Suprapubic skin (tissue), 4 donors: ENCODE data around the gene KLRC2. TPM values are rescaled to one million over a fixed set of nuclear protein-coding genes. Genes with fewer than 3 reads are reported as not detected.
"Not testable (repeated sequence)": the region's sequence is repeated elsewhere in the genome, so short reads cannot be mapped to it uniquely, and the experiment has no call there.

Experiments
- DNase-seq, 2 donors: peaks; one replicate each; pipeline ENCODE4 v3.0.0-alpha.2; 2019; ENCODE audit warnings: low spot score in 2 of 2
- H3K27ac ChIP-seq: fragments of 200-600 bp; sonication (generic); one replicate; pipeline ENCODE4 v1.5.1; 2019
- H3K27me3 ChIP-seq: fragments of 200-600 bp; sonication (generic); one replicate; pipeline ENCODE4 v1.5.1; 2019
- H3K36me3 ChIP-seq: fragments of 200-600 bp; sonication (generic); one replicate; pipeline ENCODE4 v1.5.1; 2019
- H3K4me1 ChIP-seq: fragments of 200-600 bp; sonication (generic); one replicate; pipeline ENCODE4 v1.5.1; 2019
- H3K4me3 ChIP-seq: fragments of 200-600 bp; sonication (generic); one replicate; pipeline ENCODE4 v1.5.1; 2019; ENCODE audit warnings: mild to moderate bottlenecking
- H3K9me3 ChIP-seq: fragments of 200-600 bp; sonication (generic); one replicate; pipeline ENCODE4 v1.5.1; 2019
- EP300 ChIP-seq: sonication (generic); formaldehyde crosslinking; IDR thresholded peaks from one replicate; pipeline ENCODE4 v1.6.1; 2017; ENCODE audit warnings: antibody characterized with exemption
- POLR2A ChIP-seq, 2 donors: fragments of 450-650 bp; IDR thresholded peaks; one replicate each; pipeline ENCODE4 v1.6.1; 2017; ENCODE audit warnings: antibody characterized with exemption in 2 of 2, mild to moderate bottlenecking in 2 of 2, moderate library complexity in 2 of 2
- POLR2AphosphoS5 ChIP-seq, 3 donors: sonication (generic); formaldehyde crosslinking; IDR thresholded peaks; one replicate each; pipeline ENCODE4 v1.6.1; 2017; ENCODE audit warnings: antibody characterized with exemption in 3 of 3
- WGBS: methylation state at CpG from one replicate; pipeline ENCODE4 v1.1.5; 2018; 5-methylcytosine and 5-hydroxymethylcytosine counted together
- total RNA-seq, 4 donors: library from RNA; depleted of rRNA; stranded (reverse); fragments of >200 nt; gene quantifications; one replicate each; pipeline ENCODE4 v1.1.0, GENCODE V29; 2016
- TF ChIP-seq, protein P1 (sequence below), 2 donors: fragments of 200-600 bp in 1 of 2; fragments of 450-650 bp in 1 of 2; sonication (generic) in 1 of 2; IDR thresholded peaks; one replicate each; pipeline ENCODE4 v1.5.1; 2016 to 2019; ENCODE audit warnings: antibody characterized with exemption in 2 of 2, mild to moderate bottlenecking in 1 of 2, moderate library complexity in 1 of 2

Gene KLRC2
- total RNA-seq, 4 donors from 2014 or later = 0.89 TPM; not detected in 3

DNA sequence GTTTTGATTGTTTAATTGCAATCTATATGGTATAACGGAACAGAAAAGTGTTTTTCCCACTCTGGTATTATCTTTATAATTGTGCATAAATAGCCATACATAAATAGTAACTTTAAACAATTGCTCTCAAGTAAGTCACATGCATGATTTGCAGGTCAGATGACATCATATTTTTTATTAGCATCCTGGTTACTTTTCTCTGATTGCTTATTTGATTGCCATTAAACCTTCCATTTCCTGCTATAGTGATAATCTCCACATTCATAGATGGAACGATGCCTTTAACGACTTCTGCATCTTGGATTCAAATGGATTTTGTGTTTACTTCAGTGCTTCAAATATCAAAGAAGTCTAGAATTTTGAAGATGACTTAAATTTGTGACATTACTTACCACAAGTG lies 42.5 kb downstream of the KLRC2 start:
- WGBS = 54% methylated on average over 3 of the region's 3 CpGs
- no peak for TF ChIP-seq EP300
- no peak for TF ChIP-seq POLR2AphosphoS5 (IDR thresholded peaks at IDR 0.05)
- TF ChIP-seq, protein P1, sequence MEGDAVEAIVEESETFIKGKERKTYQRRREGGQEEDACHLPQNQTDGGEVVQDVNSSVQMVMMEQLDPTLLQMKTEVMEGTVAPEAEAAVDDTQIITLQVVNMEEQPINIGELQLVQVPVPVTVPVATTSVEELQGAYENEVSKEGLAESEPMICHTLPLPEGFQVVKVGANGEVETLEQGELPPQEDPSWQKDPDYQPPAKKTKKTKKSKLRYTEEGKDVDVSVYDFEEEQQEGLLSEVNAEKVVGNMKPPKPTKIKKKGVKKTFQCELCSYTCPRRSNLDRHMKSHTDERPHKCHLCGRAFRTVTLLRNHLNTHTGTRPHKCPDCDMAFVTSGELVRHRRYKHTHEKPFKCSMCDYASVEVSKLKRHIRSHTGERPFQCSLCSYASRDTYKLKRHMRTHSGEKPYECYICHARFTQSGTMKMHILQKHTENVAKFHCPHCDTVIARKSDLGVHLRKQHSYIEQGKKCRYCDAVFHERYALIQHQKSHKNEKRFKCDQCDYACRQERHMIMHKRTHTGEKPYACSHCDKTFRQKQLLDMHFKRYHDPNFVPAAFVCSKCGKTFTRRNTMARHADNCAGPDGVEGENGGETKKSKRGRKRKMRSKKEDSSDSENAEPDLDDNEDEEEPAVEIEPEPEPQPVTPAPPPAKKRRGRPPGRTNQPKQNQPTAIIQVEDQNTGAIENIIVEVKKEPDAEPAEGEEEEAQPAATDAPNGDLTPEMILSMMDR (IDR thresholded peaks at IDR 0.05) = no peak
- no peak for TF ChIP-seq POLR2A (IDR thresholded peaks at IDR 0.05)
- H3K9me3 ChIP-seq = no peaks in the 10 kb centered on the region
- no peak overlapping the region for H3K4me3 ChIP-seq
- H3K36me3 ChIP-seq = no peaks in the 10 kb centered on the region
- DNase-seq = no peak
- peaks cover 14% of the 10 kb centered on the region for H3K4me1 ChIP-seq
- H3K27ac ChIP-seq = no peak overlapping the region
- H3K27me3 ChIP-seq = no peaks in the 10 kb centered on the region

DNA sequence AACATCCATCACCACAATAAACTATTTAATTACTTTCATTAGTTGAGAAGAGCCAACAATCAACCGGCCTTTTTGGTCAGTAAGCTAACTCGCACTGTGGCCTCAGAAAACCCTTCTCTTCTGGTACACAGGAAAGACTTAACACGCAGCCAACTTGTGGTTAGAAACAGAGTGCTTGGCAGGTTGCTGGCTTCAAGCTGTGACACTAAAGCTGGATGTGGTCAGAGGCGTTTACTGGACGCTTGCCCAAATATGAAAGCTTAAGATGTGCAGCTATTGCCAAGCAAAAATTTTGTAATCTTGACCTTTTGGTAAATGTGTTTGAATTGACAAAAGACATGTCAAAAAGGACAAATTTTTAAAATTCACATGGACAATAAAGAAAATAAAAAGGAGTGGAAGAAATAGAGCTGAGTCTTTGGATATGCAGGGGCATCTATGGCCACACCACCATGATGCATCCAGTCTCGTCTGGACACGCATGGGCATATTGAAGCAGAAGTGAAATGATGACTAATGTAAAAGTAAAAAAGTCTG lies 43.3 kb downstream of the KLRC2 start:
- Histone ChIP-seq H3K27me3 (no peaks in the 10 kb centered on the region), H3K9me3 (no peaks in the 10 kb centered on the region), H3K4me1 (peaks cover 14% of the 10 kb centered on the region), H3K4me3 (no peak overlapping the region), H3K36me3 (no peaks in the 10 kb centered on the region), H3K27ac (no peak overlapping the region)
- TF ChIP-seq POLR2A (IDR thresholded peaks at IDR 0.05) = no peak
- no peak for TF ChIP-seq EP300
- TF ChIP-seq, protein P1 (IDR thresholded peaks at IDR 0.05) = no peak
- no peak for TF ChIP-seq POLR2AphosphoS5 (IDR thresholded peaks at IDR 0.05)
- DNase-seq = peak in 1 of 2 donors; percentile 81
- 45% methylated on average over 7 of the region's 7 CpGs for WGBS

DNA sequence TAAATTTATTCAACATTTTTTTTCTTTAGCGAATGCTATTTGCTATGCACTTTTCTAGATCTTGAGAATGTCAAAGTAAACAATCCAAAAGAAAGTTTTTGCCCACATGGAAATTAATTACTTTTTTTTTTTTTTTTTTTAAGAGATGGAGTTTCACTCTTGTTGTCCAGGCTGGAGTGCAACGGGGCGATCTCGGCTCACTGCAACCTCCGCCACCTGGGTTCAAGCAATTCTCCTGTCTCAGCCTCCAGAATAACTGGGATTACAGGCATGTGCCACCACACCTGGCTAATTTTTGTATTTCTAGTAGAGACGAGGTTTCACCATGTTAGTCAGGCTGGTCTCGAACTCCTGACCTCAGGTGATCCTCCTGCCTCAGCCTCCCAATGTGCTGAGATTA lies 44.8 kb downstream of the KLRC2 start:
- H3K36me3 ChIP-seq, H3K27me3 ChIP-seq, H3K9me3 ChIP-seq, DNase-seq, H3K27ac ChIP-seq, H3K4me3 ChIP-seq: not testable (repeated sequence)
- 96% methylated on average over 7 of the region's 7 CpGs for WGBS
- H3K4me1 ChIP-seq = peaks cover 12% of the 10 kb centered on the region

DNA sequence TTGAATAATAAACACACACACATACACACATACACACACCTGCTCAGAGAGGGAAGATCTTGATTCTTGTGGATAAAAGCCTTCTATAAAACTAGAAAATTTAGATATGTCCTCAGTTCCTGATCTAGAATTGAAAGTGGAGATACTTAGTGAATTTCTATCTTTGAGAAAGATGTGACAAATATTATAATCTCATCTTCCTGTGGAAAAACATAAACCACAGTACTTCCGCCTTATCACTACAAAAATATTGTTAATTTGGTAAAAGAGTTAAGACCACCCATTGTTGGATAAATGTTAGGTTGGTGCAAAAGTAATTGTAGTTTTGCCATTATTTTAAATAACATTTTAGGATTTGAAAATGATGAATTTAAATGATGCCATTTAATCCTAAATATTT lies 45.9 kb downstream of the KLRC2 start, which contains the start of gene KLRK1:
TSS of gene KLRK1 (minus strand) at position 138 of the 400 bp plus-strand sequence. CDS start 1,231 bp downstream, outside the sequence.
- Histone ChIP-seq H3K9me3 (no peaks in the 10 kb centered on the region), H3K4me1 (peaks cover 2% of the 10 kb centered on the region), H3K36me3 (no peaks in the 10 kb centered on the region), H3K27ac (no peak within 1 kb of the TSS), H3K4me3 (no peak within 1 kb of the TSS), H3K27me3 (no peaks in the 10 kb centered on the region)
- 88% methylated on average over 1 of the region's 1 CpG for WGBS
- TF ChIP-seq EP300 (no peak), POLR2AphosphoS5 (IDR thresholded peaks at IDR 0.05) (no peak), POLR2A (IDR thresholded peaks at IDR 0.05) (no peak)
- TF ChIP-seq, protein P1 (IDR thresholded peaks at IDR 0.05) = no peak
- no peak for DNase-seq

DNA sequence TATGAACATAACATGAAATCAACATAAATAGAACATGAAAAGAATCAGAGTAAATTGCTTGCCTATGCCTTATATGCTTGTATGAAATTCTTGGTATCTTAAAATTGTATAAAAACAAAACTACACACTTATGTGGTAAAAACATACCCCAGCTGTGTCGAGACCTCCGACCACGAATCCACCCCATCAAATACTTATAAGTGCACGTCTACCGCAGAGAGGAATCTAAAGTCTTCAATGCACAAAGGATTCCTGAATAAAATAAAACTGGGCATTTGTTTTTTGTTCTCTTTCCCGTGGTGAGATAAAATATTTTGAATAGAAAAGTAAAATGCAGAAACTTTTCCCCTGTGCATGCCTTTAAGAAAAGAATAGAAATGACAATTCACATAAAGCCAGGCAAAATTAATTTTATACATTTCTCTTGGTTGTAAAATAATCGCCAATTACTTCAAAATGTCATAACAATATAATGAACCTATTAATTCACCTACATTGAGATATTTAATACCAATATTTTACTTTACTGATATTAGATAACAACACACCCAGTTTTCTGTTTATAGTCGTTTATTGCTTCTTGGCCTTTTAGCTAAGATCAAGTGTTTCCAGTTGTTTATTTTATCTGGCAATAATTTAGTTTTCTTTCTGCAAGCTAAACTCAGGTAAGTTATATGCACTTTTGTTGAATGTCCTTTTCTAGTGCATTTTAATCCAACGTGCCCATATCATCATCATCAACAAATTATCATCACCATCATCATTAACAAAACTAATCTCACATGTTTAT lies 47.0 kb downstream of the KLRC2 start:
- TF ChIP-seq, protein P1 (IDR thresholded peaks at IDR 0.05) = no peak
- TF ChIP-seq POLR2AphosphoS5 (IDR thresholded peaks at IDR 0.05) = no peak
- no peak for TF ChIP-seq EP300
- no peak for TF ChIP-seq POLR2A (IDR thresholded peaks at IDR 0.05)
- 77% methylated on average over 9 of the region's 9 CpGs for WGBS
- Histone ChIP-seq H3K27me3 (no peaks in the 10 kb centered on the region), H3K9me3 (no peaks in the 10 kb centered on the region), H3K27ac (no peak overlapping the region), H3K4me3 (no peak overlapping the region), H3K36me3 (no peaks in the 10 kb centered on the region), H3K4me1 (no peaks in the 10 kb centered on the region)
- no peak for DNase-seq

DNA sequence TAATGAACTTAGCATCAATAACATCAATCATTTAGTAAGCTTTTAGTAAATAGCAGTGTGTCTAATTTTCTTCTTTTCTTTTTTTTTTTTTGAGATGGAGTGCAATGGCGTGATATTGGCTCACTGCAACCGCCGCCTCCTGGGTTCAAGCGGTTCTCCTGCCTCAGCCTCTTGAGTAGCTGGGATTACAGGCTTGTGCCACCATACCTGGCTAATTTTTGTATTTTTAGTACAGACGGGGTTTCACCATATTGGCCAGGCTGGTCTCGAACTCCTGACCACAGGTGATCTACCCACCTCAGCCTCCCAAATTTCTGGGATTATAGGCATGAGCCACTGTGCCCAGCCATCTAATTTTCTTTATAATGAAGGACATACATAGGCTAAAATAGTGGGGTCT lies 48.3 kb downstream of the KLRC2 start:
- H3K36me3 ChIP-seq, H3K27me3 ChIP-seq, H3K4me1 ChIP-seq, H3K9me3 ChIP-seq, H3K27ac ChIP-seq, H3K4me3 ChIP-seq, DNase-seq: not testable (repeated sequence)
- 93% methylated on average over 6 of the region's 6 CpGs for WGBS
